ENCODE measurements around the gene RNF169. TPM values are rescaled to one million over a fixed set of nuclear protein-coding genes. Genes with fewer than 3 reads are reported as not detected.

The RNF169 gene
- total RNA-seq, 6 donors from 2014 or later = 13.4 to 34.3 (median 22.8) TPM

DNA sequence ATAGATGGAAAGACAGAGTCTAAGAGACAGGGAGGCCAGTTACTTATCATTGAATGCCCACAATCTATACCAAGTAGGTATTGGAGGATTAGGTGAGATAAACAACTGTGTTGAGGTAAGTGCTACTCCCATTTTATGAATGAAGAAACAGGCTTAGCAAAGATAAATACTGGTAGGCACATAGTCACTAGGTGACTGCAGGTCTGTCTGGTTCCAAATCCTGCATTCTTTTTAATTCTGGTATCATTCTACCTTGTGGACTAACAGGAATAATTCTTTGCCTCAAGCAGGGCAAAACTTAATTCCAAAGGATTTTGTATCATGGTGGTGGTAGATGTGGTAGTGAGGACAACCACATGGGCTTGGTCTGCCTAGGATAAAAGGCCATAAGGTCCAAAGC is 28.4 kb downstream of the RNF169 start:
- TF ChIP-seq, protein P1, sequence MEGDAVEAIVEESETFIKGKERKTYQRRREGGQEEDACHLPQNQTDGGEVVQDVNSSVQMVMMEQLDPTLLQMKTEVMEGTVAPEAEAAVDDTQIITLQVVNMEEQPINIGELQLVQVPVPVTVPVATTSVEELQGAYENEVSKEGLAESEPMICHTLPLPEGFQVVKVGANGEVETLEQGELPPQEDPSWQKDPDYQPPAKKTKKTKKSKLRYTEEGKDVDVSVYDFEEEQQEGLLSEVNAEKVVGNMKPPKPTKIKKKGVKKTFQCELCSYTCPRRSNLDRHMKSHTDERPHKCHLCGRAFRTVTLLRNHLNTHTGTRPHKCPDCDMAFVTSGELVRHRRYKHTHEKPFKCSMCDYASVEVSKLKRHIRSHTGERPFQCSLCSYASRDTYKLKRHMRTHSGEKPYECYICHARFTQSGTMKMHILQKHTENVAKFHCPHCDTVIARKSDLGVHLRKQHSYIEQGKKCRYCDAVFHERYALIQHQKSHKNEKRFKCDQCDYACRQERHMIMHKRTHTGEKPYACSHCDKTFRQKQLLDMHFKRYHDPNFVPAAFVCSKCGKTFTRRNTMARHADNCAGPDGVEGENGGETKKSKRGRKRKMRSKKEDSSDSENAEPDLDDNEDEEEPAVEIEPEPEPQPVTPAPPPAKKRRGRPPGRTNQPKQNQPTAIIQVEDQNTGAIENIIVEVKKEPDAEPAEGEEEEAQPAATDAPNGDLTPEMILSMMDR (IDR thresholded peaks at IDR 0.05) = no peak
- TF ChIP-seq EP300 (IDR thresholded peaks at IDR 0.05) = no peak
- no peak for TF ChIP-seq POLR2A (IDR thresholded peaks at IDR 0.05)
- no peak for TF ChIP-seq POLR2AphosphoS5 (IDR thresholded peaks at IDR 0.05)
- peaks cover 0 to 13% (median 2%) of the 10 kb centered on the region in 4 donors for H3K4me1 ChIP-seq
- ATAC-seq (ENCODE audit: low FRiP score in 2 of 2) = no peak
- no peak overlapping the region for H3K27ac ChIP-seq
- no peak for DNase-seq
- no peaks in the 10 kb centered on the region for H3K27me3 ChIP-seq
- no peak overlapping the region for H3K4me3 ChIP-seq
- H3K36me3 ChIP-seq = no peaks in the 10 kb centered on the region
- no peaks in the 10 kb centered on the region for H3K9me3 ChIP-seq

GRCh38 chr11:74777877-74778276 is 29.2 kb downstream of the RNF169 start:
- no peak for DNase-seq
- H3K4me1 ChIP-seq = peaks cover 2 to 15% (median 9%) of the 10 kb centered on the region in 4 donors

GRCh38 chr11:74778581-74778980 is 29.9 kb downstream of the RNF169 start:
- DNase-seq (no peak), ATAC-seq (ENCODE audit: low FRiP score in 2 of 2) (no peak)
- WGBS, 2 donors = 94 to 98% methylated on average over 6 of the region's 6 CpGs
- H3K4me1 ChIP-seq = peaks cover 9 to 22% (median 16%) of the 10 kb centered on the region in 4 donors
- TF ChIP-seq POLR2AphosphoS5 (IDR thresholded peaks at IDR 0.05) = no peak
- no peak for TF ChIP-seq EP300 (IDR thresholded peaks at IDR 0.05)
- TF ChIP-seq POLR2A (IDR thresholded peaks at IDR 0.05) = no peak
- TF ChIP-seq, protein P1 (IDR thresholded peaks at IDR 0.05) = no peak
- H3K9me3 ChIP-seq = no peaks in the 10 kb centered on the region
- H3K36me3 ChIP-seq = no peaks in the 10 kb centered on the region
- H3K4me3 ChIP-seq = no peak overlapping the region
- no peaks in the 10 kb centered on the region for H3K27me3 ChIP-seq
- H3K27ac ChIP-seq = no peak overlapping the region

More at GRCh38 chr11:74777877-74778276, 29.2 kb downstream of the RNF169 start:
- Histone ChIP-seq H3K36me3 (no peaks in the 10 kb centered on the region), H3K27ac (no peak overlapping the region), H3K9me3 (no peaks in the 10 kb centered on the region), H3K27me3 (no peaks in the 10 kb centered on the region), H3K4me3 (no peak overlapping the region)
- WGBS, 2 donors = 78 to 80% methylated on average over 4 of the region's 4 CpGs
- ATAC-seq (ENCODE audit: low FRiP score in 2 of 2) = no peak
- TF ChIP-seq, protein P1 (IDR thresholded peaks at IDR 0.05) = no peak
- TF ChIP-seq EP300 (IDR thresholded peaks at IDR 0.05) (no peak), POLR2AphosphoS5 (IDR thresholded peaks at IDR 0.05) (no peak)

DNA sequence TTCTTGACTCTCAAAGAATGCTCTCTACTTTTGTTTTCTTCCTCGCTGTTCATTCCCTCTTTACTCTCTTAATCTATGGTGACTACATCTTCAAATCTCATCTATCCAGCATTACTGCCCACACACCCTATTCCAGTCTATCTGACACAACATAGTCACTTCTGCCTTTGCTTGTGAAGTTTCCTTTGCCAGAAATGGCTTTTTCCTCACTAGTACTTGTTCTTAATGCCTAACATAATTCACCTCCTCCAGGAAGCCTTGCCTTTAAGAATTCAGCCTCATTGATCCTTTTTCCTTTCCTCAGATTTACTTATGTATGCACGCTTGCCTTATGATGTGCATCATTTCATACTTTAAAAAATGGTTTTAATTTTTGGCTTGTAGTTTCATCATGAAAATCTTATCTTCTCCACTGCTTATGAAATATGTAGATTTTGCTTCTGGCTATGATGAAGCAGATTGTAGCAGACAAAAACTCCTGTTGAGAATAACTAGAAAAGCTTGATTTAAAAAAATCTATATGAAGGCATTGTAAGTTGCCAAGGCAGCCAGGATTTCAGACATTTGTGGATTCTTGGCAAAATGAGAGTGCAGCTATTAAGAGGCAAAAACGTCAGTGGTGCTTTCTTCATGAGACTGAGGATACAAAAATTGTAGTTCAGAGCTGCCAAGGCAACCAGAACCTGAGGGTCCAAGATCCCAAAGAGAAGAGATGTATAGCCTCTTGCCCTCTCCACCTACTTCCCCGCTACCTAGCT is 31.8 kb downstream of the RNF169 start:
- no peaks in the 10 kb centered on the region for H3K36me3 ChIP-seq
- no peak overlapping the region for H3K27ac ChIP-seq
- 81 to 85% methylated on average over 4 of the region's 4 CpGs for WGBS, 2 donors
- TF ChIP-seq EP300 (IDR thresholded peaks at IDR 0.05) = no peak
- TF ChIP-seq POLR2AphosphoS5 (IDR thresholded peaks at IDR 0.05) = no peak
- TF ChIP-seq, protein P1 (IDR thresholded peaks at IDR 0.05) = no peak
- TF ChIP-seq POLR2A (IDR thresholded peaks at IDR 0.05) = no peak
- no peaks in the 10 kb centered on the region for H3K27me3 ChIP-seq
- no peak for ATAC-seq (ENCODE audit: low FRiP score in 2 of 2)
- H3K9me3 ChIP-seq = no peaks in the 10 kb centered on the region
- peaks cover 15 to 31% (median 27%) of the 10 kb centered on the region in 4 donors for H3K4me1 ChIP-seq
- no peak overlapping the region for H3K4me3 ChIP-seq
- DNase-seq = no peak
